NCI-H345 (cell line): Measurements from ENCODE around the gene HSPA4L.

ENCODE experiments used
- DNase-seq: peaks from one replicate; lab custom pipeline; 2025; lab: John Stamatoyannopoulos, UW

The HSPA4L gene

DNA sequence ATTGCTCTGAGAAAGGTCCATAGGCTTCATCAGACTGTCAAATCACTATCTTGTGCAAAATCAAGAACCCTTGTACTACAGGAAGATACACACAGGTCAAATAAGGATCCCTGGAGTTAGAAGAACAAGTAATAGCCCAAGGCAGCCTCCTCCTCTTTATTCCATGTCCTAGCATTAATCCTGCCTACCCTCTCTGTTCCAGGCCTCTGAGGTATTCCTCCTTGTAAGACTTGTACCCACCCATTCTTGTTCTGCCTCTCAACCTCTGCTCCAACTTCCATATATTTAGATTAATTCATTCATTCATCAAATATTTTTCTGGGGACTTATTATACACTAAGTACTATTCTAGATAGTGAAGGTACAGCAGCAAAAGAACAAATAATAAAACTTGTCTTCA lies 88.2 kb downstream of the HSPA4L start:
- no peak for DNase-seq

DNA sequence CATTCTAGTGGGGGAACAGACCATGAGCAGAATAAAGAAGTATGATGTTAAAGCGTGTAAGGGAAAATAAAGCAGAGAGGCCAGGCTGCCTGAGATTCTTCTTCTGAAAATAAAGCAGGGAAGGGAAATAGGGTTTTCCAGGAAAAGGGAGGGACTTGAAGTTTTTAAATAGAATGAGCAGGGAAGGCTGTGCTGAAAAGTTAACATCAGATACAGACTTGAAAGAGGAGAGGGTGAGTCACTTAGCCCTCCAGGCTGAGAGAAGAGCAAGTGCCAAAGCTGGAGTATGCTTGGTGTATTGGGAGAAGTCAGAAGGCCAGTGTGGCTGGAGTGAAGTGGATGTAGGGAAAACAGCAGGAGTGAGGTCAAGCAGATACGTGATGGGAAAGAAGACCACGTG lies 88.6 kb downstream of the HSPA4L start:
- no peak for DNase-seq

DNA sequence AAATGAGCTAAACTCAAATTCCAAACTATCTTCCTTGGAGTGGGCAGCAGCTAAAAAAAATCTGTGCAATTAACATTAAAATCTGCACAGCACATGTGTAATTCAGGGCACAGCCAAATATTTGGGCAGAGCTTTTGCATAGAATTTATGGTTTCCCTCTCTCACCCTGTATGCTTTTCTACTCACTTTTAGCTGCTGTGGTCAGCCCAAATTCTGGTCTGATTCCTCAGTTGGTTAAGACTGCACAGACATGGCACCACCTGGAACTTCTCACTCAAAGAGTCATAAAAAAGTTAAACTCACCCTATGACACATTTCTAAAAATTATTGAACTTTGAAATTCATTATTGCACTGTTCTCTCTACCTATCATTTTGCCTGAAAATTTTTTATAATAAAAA lies 93.7 kb downstream of the HSPA4L start:
- DNase-seq, result no peak

DNA sequence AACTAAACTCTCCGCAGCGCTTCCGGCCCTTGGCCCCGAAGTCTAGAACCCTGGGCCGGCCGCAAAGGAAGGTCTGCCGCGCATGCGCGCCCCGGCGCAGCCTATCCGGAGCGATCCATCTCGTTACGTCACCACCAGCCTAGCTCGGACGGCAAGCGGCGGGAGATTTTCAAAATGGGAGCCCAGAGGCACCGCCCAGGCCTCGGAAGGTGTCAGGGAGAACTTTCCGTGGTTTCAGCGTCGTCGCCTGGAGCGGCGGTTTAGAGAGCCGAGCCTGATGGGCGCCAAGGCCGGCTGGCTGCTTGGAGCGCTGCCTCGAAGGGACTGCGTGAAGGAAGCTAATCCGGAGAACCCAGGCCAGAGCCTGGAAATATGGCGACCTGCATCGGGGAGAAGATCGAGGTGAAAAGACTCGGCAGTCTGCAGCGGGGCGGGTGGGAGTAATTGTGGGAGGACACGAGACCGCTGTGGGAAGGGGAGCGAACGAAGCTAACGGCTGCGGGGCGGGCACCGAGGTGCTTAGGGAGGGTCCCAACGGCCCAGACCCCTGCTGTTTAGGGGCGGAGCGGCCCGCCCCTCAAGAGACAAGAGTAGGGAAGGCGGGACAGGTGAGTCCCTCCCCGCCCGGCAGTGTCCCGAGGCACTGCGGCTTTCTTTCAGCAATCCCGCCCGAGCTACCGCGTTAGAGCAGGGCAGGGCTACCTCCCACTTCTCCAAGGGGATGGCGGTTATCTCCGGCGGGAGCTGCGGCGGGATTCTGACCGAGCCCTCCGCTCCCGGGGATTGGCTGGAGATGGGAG lies 98.8 kb downstream of the HSPA4L start, which contains the start of gene PLK4:
Gene PLK4 (plus strand): TSS at position 131 of the 800 bp plus-strand sequence. CDS start 242 bp downstream, at position 373.
- peak; percentile 94 for DNase-seq

DNA sequence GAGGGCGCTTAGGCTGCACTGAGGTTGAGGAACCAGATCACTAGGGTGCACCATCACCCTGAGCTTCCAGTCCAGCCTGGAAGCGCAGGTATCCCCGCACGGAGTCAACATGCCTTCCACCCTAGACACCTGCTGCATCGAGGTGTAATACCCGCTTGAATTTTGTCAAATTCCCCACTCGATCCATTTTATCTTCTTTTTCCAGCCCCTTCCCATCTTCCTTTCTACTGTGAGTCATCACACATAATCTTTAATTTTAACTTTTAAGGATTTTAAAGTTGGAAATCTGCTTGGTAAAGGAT lies 99.4 kb downstream of the HSPA4L start:
- DNase-seq, result no peak

DNA sequence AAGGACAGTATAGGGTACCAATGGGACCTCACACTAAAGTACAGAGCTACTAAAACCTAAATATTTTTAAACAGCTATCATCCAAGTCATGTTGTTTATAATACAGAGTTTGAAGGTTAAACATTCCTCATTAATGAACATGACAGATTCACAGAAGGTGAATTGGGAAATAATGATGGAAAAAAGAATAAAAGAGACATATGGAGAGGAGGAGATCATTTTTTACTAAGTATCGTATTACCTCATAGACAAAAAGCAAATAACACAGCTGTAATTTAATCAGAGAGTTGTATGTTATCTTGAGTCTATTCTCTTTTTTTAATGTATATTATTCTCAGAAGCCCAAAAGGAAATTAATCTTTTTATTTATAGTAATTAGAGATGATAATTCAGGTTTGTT lies 106.4 kb downstream of the HSPA4L start:
- DNase-seq, result no peak

DNA sequence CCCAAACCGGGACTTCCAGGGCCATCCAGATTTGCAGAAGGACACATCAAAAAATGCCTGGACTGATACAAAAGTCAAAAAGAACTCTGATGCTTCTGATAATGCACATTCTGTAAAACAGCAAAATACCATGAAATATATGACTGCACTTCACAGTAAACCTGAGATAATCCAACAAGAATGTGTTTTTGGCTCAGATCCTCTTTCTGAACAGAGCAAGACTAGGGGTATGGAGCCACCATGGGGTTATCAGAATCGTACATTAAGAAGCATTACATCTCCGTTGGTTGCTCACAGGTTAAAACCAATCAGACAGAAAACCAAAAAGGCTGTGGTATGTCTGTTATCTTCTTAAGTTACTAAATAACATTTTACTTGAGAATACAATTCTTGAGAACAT lies 107.8 kb downstream of the HSPA4L start:
- no peak for DNase-seq
